Stimulated activated CD8-positive, alpha-beta memory T cell treated with anti-CD3 and anti-CD28 coated beads, Interleukin-15, amount 100 ng/mL, for 4 hours (primary cell): Measurements from ENCODE around the gene DHRSX.
"Not testable (repeated sequence)": the region's sequence is repeated elsewhere in the genome, so short reads cannot be mapped to it uniquely, and the experiment has no call there.

ENCODE experiments used
- DNase-seq, 2 donors: peaks; one replicate each; pipeline ENCODE4 v3.0.0-alpha.2; 2020; ENCODE audit warnings: low read depth in 2 of 2

The DHRSX gene

DNA sequence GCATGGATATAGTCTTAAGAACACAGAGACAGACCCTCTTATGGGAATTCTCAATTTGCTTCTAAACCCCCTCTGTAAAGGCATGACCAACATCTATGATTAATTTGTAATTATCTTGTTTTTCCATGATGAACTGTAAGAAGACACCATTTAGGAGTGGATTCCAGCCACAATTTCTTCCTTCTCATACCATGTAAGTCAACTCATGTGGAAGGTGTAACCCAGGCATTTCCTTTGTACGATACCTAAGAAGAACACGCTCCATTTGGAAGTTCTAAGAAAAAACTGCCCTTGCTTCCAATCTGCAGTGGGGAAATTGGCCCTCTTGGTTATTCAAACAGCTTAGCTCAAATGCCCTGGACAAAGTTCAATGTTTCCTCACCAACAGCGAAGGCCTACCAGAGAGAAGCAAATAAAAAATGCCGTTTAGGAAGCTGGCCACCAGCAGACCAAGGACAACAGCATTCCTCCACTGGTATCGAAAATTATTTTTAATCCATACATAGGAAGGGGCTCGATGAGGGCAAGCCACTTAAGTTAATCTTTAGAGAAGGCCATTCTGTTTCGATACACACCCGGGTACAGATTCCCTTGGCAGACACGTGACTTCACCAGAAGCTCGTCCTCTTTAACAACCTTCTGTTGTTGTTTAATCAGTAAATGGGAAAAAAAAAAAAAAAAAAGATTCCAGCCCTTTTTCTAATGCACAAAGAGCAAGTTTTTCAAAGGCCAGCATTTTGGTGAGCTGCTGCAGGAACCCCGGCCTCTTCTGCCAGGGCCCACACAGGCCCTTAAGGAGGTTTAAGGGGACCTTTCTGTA, 2.6 kb downstream of the DHRSX start:
- DNase-seq = no peak

- no peak for DNase-seq
These were observed 5.2 kb downstream of the DHRSX start for GRCh38 chrX:2495595-2495994.

DNA sequence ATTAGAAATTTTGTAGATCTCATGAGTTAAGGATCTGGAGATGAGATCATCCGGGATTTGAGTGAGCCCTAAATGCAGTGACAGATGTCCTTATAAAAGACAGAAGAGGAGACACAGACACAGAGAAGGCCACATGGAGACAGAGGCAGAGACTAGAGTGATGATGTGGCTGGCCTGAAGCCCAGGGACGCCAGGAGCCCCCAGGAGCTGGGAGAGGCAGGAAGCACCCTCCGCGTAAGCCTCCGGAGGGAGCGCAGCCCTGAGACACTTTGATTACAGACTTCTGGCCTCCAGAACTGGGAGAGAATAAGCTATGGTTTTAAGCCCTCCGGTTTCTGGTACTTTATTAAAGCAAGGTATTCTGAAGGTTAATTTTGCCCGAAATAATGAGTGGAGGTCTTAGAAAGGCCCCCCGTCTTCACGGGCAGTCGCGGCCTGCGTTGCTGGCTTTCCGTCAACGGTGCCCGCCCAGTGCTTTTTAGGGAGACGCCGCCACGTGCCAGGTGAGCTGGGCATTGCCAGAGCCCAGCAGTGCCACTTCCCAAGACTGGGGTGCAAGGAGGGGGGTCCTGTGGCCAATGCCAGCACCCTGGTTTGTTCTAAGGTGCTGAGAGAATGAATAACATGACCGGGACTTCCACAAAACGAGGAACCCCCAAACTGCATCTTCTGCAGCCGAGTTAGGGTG, 8.1 kb downstream of the DHRSX start:
- DNase-seq = no peak

GRCh38 chrX:2490634-2491033, 10.1 kb downstream of the DHRSX start:
- DNase-seq = no peak

GRCh38 chrX:2489446-2490445, 11.0 kb downstream of the DHRSX start:
- DNase-seq = no peak

GRCh38 chrX:2488621-2489285, 12.0 kb downstream of the DHRSX start:
- DNase-seq = no peak

DNA sequence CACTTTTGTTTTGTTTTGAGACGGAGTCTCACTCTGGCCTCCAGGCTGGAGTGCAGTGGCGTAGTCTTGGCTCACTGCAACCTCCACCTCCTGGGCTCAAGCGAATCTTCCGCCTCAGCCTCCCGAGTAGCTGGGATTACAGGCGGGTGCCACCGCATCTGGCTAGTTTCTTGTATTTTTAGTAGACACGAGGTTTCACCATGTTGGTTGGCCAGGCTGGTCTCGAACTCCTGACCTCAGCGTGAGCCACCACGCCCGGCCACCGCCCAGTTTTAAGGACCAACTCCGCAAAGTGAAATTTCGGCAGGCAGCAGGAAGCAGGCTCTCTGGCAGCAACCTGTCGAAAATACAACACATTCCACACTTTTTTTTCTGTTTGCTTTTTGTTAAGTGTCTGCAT, 13.4 kb downstream of the DHRSX start:
- no peak for DNase-seq

DNA sequence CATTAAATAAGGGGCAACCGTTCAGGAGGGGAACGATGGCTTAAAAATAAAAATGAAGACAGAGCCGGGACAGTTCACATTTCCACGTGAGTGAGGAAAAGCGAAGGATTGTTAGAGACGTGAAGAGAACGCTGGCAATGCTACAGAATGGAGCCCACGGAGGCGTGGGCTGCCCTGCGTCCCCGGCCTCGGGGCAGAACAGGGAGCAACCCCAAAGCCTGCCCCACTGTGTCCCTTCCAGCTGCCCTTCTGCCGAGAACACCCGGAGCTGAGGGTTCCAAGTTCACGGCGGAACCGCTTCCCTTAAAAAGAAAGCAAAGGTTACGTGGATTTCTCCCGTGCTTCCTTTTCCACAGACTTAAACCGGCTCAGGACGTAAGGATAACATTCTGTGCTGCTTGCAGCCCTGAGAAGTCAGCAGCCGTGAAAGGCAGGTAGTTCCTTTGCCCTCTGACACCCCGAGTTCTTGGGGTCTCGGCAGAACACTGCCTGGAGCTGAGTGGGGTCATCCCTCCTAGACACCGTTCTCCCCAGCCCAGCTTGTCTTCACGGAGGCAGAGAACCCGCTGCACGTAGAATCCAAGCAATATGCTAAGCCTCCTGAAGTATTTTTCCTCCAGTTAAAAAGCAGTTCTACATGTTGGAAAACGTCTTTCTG, 14.2 kb downstream of the DHRSX start:
- DNase-seq = no peak

DNA sequence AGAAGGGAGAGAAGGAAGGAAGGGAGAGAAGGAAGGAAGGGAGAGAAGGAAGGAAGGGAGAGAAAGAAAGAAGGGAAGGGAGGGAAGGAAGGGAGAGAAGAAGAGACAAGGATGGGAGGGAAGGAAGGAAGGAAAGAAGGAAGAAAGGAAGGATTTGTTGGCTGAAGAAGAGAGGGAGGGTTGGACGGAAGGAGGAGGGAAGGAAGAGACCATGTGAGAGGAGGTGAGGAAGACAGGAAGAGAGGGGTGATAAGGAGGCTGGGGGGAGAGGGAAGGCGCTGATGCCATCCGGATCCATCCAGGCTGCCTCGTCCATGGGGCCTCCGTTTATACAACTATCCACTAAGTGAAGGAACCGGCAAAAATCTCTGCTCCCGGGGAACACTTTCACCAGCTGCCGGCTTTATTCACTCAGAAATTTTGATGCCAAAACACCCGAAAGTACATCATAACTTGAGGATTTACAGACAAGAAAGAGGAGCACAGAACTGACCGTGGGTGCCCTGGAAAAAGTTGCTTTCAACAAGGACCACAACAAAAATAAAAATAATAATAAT, 14.9 kb downstream of the DHRSX start:
- no peak for DNase-seq

- DNase-seq = no peak
These were observed 15.8 kb downstream of the DHRSX start for GRCh38 chrX:2484721-2485648.

GRCh38 chrX:2484256-2484655, 16.5 kb downstream of the DHRSX start:
- DNase-seq = no peak

- no peak for DNase-seq
These were observed 17.2 kb downstream of the DHRSX start for GRCh38 chrX:2483398-2484060.

DNA sequence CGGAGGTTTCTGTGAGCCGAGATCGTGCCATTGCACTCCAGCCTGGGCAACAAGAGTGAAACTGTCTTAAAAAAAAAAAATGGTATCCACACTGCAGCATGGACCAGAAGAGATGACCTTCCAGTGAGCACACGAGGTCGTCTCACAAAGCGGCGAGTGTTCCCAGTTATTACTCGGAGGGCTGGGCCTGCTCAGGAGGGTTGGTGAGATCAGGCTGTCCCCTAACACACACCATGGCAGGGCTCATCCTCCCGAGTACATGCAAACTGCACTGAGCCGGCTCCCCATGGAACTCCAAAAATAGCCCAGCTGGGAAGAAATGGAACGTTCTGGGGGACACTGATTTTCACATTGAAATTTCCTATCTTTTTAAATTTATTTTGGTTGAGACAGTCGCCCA, 19.2 kb downstream of the DHRSX start:
- DNase-seq = not testable (repeated sequence)

- not testable (repeated sequence) for DNase-seq
These were observed 20.8 kb downstream of the DHRSX start for GRCh38 chrX:2479982-2480381.

GRCh38 chrX:2479420-2479780, 21.4 kb downstream of the DHRSX start:
- no peak for DNase-seq

DNA sequence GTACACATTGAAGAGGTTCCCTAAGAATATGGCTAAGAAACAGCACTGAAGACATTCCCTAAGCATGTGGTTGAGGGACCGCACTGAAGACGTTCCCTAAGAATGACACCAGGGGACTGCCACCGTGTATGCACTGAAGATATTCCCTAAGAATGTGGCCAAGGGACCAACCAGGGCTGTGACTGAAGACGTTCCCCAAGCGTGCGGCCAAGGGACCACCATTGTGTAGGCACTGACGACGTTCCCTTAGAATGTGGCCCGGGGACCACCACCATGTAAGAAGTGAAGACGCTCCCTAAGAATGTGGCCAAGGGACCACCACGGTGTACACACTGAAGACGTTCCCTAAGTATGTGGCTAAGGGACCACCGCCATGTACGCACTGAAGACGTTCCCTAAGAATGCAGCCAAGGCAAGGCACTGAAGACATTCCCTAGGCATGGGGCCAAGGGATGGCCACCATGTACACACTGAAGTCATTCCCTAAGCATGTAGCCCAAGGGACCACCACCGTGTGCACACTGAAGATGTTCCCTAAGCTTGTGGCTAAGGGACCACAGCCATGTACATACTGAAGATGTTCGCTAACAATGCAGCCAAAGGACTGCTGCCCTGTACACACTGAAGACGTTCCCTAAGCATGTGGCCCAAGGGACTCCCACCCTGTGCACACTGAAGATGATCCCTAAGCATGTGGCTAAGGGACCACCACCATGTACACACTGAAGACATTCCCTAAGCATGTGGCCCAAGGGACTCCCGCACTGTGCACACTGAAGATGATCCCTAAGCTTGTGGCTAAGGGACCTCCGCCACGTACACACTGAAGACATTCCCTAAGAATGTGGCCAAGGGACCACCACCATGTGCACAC, 22.0 kb downstream of the DHRSX start:
- no peak for DNase-seq

- not testable (repeated sequence) for DNase-seq
These were observed 23.5 kb downstream of the DHRSX start for GRCh38 chrX:2477313-2477712.
